ENCODE results near the gene SLC9A7.
"Not testable (repeated sequence)": the region's sequence is repeated elsewhere in the genome, so short reads cannot be mapped to it uniquely, and the experiment has no call there.

Gene SLC9A7

DNA sequence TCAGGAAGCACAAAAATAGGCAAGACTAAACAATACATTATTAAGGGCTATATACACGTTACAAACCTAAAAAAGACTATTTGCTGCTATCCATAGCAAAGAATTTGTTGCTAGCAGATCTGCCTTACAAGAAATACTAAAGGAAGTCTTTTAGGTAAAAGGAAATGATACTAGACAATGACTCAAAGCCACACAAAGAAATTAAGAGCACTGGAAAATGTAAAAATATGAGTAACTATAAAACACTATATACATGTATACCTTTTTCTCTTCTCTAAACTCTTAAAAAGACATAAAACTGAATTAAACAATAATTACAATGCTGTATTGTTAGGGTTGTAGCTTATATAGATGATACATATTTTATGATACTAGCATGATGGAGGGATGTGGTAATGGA is 25.7 kb downstream of the SLC9A7 start:
- H3K4me2 ChIP-seq (ENCODE audit: low read depth, low read length) = no peak overlapping the region
- TF ChIP-seq, protein P1, sequence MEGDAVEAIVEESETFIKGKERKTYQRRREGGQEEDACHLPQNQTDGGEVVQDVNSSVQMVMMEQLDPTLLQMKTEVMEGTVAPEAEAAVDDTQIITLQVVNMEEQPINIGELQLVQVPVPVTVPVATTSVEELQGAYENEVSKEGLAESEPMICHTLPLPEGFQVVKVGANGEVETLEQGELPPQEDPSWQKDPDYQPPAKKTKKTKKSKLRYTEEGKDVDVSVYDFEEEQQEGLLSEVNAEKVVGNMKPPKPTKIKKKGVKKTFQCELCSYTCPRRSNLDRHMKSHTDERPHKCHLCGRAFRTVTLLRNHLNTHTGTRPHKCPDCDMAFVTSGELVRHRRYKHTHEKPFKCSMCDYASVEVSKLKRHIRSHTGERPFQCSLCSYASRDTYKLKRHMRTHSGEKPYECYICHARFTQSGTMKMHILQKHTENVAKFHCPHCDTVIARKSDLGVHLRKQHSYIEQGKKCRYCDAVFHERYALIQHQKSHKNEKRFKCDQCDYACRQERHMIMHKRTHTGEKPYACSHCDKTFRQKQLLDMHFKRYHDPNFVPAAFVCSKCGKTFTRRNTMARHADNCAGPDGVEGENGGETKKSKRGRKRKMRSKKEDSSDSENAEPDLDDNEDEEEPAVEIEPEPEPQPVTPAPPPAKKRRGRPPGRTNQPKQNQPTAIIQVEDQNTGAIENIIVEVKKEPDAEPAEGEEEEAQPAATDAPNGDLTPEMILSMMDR (IDR thresholded peaks at IDR 0.05; ENCODE audit: low read length) = no peak
- TF ChIP-seq EZH2 (optimal IDR thresholded peaks at IDR 0.05; ENCODE audit: low read depth, low read length) (no peak), EZH2phosphoT487 (IDR thresholded peaks at IDR 0.05; ENCODE audit: low read length) (no peak)
- no peak overlapping the region for H3K9ac ChIP-seq (ENCODE audit: low read length)
- H3F3A ChIP-seq (ENCODE audit: insufficient read depth, low read length) = no peaks in the 10 kb centered on the region
- DNase-seq = no peak
- no peaks in the 10 kb centered on the region for H3K4me1 ChIP-seq (ENCODE audit: low read length)
- H3K27ac ChIP-seq (ENCODE audit: low read length) = no peak overlapping the region
- H3K36me3 ChIP-seq (replicated peaks; ENCODE audit: insufficient read depth, low read length) = no peaks in the 10 kb centered on the region
- no peaks in the 10 kb centered on the region for H3K79me2 ChIP-seq (ENCODE audit: low read length)
- no peaks in the 10 kb centered on the region for H3K9me3 ChIP-seq (replicated peaks; ENCODE audit: insufficient read depth, low read length)
- H2AFZ ChIP-seq (ENCODE audit: low read length) = no peak overlapping the region
- no peaks in the 10 kb centered on the region for H4K20me1 ChIP-seq (ENCODE audit: insufficient read depth, low read length)
- no peak overlapping the region for H3K4me3 ChIP-seq (ENCODE audit: low read length)
- no peaks in the 10 kb centered on the region for H3K9me2 ChIP-seq (replicated peaks; ENCODE audit: insufficient read depth, low read length)
- no peaks in the 10 kb centered on the region for H3K27me3 ChIP-seq (replicated peaks; ENCODE audit: insufficient read depth, low read length)

DNA sequence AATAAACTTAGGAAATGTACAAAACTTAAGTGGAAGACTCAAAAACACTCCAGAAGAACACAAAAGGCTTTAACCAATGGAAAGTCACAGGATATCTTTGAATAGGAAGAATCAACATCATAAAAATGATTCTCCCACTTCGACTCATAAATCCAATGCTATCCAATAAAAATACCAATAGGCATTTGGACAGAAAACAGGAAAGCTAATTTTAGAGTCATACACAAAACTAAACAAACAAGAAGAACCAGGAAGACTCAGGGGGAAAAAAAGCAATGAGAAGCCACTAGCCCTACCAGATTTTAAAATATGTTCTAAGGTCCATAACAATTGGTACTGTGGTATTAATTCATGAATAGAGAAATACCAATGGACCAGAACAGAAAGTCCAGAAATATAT is 28.2 kb downstream of the SLC9A7 start:
- H3K79me2 ChIP-seq (ENCODE audit: low read length) = no peaks in the 10 kb centered on the region
- H3K27ac ChIP-seq (ENCODE audit: low read length) = no peak overlapping the region
- DNase-seq = no peak

DNA sequence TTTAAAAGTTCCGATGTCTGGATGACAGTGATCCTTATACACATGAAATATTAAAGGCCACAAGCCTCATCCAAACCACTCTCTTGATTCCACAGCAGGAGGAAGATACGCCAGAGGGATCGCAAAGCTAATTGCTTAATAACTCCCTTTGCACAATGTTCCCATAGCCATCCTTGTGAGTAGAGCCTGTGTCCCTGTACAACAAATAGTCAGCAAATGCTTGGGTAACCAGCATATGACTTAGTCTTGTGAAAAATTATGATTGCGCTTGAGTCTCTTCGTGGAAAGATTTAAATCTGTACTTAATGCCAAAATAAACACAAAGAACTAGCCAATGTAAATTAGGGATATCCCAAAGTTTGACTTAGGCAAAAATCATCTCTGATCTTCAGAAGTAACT is 31.5 kb downstream of the SLC9A7 start:
- no peaks in the 10 kb centered on the region for H4K20me1 ChIP-seq (ENCODE audit: insufficient read depth, low read length)
- H3K9me3 ChIP-seq (replicated peaks; ENCODE audit: insufficient read depth, low read length) = no peaks in the 10 kb centered on the region
- H3K9me2 ChIP-seq (replicated peaks; ENCODE audit: insufficient read depth, low read length) = no peaks in the 10 kb centered on the region
- H3K27ac ChIP-seq (ENCODE audit: low read length) = no peak overlapping the region
- H3K4me1 ChIP-seq (ENCODE audit: low read length) = no peaks in the 10 kb centered on the region
- H3K36me3 ChIP-seq (replicated peaks; ENCODE audit: insufficient read depth, low read length) = no peaks in the 10 kb centered on the region
- H3K9ac ChIP-seq (ENCODE audit: low read length) = no peak overlapping the region
- H2AFZ ChIP-seq (ENCODE audit: low read length) = no peak overlapping the region
- H3F3A ChIP-seq (ENCODE audit: insufficient read depth, low read length) = no peaks in the 10 kb centered on the region
- no peaks in the 10 kb centered on the region for H3K27me3 ChIP-seq (replicated peaks; ENCODE audit: insufficient read depth, low read length)
- no peak for TF ChIP-seq EZH2 (optimal IDR thresholded peaks at IDR 0.05; ENCODE audit: low read depth, low read length)
- TF ChIP-seq, protein P1 (IDR thresholded peaks at IDR 0.05; ENCODE audit: low read length) = no peak
- TF ChIP-seq EZH2phosphoT487 (IDR thresholded peaks at IDR 0.05; ENCODE audit: low read length) = no peak
- no peaks in the 10 kb centered on the region for H3K79me2 ChIP-seq (ENCODE audit: low read length)
- H3K4me3 ChIP-seq (ENCODE audit: low read length) = no peak overlapping the region
- no peak for DNase-seq
- H3K4me2 ChIP-seq (ENCODE audit: low read depth, low read length) = no peak overlapping the region

More for the DNA sequence above, 28.2 kb downstream of the SLC9A7 start:
- Histone ChIP-seq H3K4me1 (ENCODE audit: low read length) (no peaks in the 10 kb centered on the region), H3K9ac (ENCODE audit: low read length) (no peak overlapping the region), H3K4me3 (ENCODE audit: low read length) (no peak overlapping the region), H3K27me3 (replicated peaks; ENCODE audit: insufficient read depth, low read length) (no peaks in the 10 kb centered on the region), H3F3A (ENCODE audit: insufficient read depth, low read length) (no peaks in the 10 kb centered on the region), H3K4me2 (ENCODE audit: low read depth, low read length) (no peak overlapping the region), H2AFZ (ENCODE audit: low read length) (no peak overlapping the region), H3K9me2 (replicated peaks; ENCODE audit: insufficient read depth, low read length) (no peaks in the 10 kb centered on the region), H4K20me1 (ENCODE audit: insufficient read depth, low read length) (no peaks in the 10 kb centered on the region), H3K36me3 (replicated peaks; ENCODE audit: insufficient read depth, low read length) (no peaks in the 10 kb centered on the region), H3K9me3 (replicated peaks; ENCODE audit: insufficient read depth, low read length) (no peaks in the 10 kb centered on the region)
- TF ChIP-seq EZH2 (optimal IDR thresholded peaks at IDR 0.05; ENCODE audit: low read depth, low read length) (no peak), EZH2phosphoT487 (IDR thresholded peaks at IDR 0.05; ENCODE audit: low read length) (no peak)
- TF ChIP-seq, protein P1 (IDR thresholded peaks at IDR 0.05; ENCODE audit: low read length) = no peak

DNA sequence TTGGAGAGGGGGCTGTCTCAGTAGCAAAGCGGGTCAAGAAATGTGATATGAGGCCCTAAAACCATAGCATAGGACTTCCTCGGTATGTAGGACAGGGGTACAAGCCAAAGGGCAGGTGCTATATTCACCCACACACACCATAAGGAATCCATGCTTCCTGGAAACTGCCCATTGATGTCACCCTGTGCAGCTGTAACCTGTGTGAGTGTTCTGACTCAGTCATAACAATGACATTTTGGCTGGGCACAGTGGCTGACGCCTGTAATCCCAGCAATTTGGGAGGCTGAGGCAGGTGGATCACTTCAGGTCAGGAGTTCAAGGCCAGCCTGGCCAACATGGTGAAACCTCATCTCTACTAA is 35.4 kb downstream of the SLC9A7 start:
- H3K9me2 ChIP-seq (replicated peaks; ENCODE audit: insufficient read depth, low read length); H3K4me1 ChIP-seq (ENCODE audit: low read length); DNase-seq; H3K27me3 ChIP-seq (replicated peaks; ENCODE audit: insufficient read depth, low read length); H3K9ac ChIP-seq (ENCODE audit: low read length); H4K20me1 ChIP-seq (ENCODE audit: insufficient read depth, low read length); H3K4me3 ChIP-seq (ENCODE audit: low read length); H3K27ac ChIP-seq (ENCODE audit: low read length); H3K4me2 ChIP-seq (ENCODE audit: low read depth, low read length); H3F3A ChIP-seq (ENCODE audit: insufficient read depth, low read length); H3K79me2 ChIP-seq (ENCODE audit: low read length); H2AFZ ChIP-seq (ENCODE audit: low read length); H3K36me3 ChIP-seq (replicated peaks; ENCODE audit: insufficient read depth, low read length); H3K9me3 ChIP-seq (replicated peaks; ENCODE audit: insufficient read depth, low read length): not testable (repeated sequence)

Data from MM.1S (cell line).